IMR-90 (cell line): ENCODE results near the gene TMEM72.
A peak's percentile ranks its signal among the peaks of the same experiment; 100 is the strongest.

Experiments
- CEBPB ChIP-seq: IDR thresholded peaks from 2 replicates; pipeline ENCODE4 v1.6.1; 2012; ENCODE audit warnings: low read depth, low read length, improper control_type of control experiment
- MAFK ChIP-seq: IDR thresholded peaks from 2 replicates; pipeline ENCODE4 v1.6.1; 2012; ENCODE audit warnings: low read depth, low read length, improper control_type of control experiment
- MAZ ChIP-seq: IDR thresholded peaks from 2 replicates; pipeline ENCODE4 v1.6.1; 2012; ENCODE audit warnings: low read depth, mild to moderate bottlenecking, low read length, improper control_type of control experiment, moderate library complexity, borderline replicate concordance
- MXI1 ChIP-seq: IDR thresholded peaks from 2 replicates; pipeline ENCODE4 v1.6.1; 2012; ENCODE audit warnings: low read depth, mild to moderate bottlenecking, low read length, moderate library complexity, borderline replicate concordance
- POLR2A ChIP-seq: IDR thresholded peaks from 2 replicates; pipeline ENCODE4 v1.6.1; 2012; ENCODE audit warnings: mild to moderate bottlenecking, low read depth, low read length
- TF ChIP-seq, protein P1 (sequence below): conservative IDR thresholded peaks from 2 replicates; pipeline ENCODE4 v1.5.1; 2012; ENCODE audit warnings: mild to moderate bottlenecking, low read depth, low read length, improper control_type of control experiment
- TF ChIP-seq, protein P2 (sequence below): fragments of 150-350 bp; IDR thresholded peaks from 2 replicates; pipeline ENCODE4 v1.6.1; 2016; ENCODE audit warnings: low read depth, mild to moderate bottlenecking, low read length, moderate library complexity, borderline replicate concordance

DNA sequence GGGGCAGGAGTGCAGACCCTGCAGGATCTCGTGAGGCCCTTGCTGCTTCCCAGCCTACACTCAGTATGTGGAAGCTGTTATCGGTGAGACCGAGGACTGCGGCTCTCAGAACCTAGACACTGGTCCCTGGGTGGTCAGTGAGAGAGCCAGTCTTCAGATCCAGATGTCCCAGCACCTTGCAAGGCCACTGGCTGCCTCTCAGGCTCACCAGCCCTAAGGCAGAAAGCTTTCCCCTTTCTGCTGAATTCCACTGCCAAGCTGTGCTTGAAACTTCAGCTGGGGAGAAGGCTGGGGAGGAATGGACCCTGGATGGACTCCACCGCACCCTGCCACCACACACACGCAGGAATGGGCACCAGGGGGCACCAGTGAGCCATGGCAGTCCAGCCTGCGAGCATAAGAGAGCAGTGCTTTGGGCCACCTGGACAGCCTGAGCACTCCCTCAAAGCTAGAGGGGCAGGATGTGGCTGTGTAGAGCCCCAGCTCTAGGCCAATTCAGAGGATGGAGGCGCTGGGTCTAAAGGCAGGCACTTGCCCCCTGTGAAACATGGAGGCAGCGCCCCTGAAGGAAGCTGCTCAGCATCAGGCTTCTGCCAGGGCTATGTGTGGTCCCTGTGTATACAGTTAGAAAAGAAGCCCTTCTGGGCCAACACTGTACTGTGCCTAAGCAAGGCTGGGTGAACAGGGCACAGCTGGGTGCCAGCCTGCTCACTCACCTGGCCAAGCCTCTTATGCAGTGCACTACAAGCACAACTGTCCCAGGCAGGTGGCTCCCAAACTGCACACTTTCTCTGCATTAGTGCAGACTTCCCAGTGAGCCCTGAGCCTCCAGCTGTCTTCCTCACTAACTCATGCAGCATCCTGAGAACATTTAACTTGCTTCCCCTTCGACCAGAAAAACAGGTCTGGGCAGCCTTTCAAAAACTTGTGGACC, 21.6 kb downstream of the TMEM72 start:
- TF ChIP-seq MAZ (peak; percentile 44; the same call in 1 of the 2 replicates), POLR2A (no peak), CEBPB (no peak), MXI1 (no peak), MAFK (no peak)
- TF ChIP-seq, protein P1, sequence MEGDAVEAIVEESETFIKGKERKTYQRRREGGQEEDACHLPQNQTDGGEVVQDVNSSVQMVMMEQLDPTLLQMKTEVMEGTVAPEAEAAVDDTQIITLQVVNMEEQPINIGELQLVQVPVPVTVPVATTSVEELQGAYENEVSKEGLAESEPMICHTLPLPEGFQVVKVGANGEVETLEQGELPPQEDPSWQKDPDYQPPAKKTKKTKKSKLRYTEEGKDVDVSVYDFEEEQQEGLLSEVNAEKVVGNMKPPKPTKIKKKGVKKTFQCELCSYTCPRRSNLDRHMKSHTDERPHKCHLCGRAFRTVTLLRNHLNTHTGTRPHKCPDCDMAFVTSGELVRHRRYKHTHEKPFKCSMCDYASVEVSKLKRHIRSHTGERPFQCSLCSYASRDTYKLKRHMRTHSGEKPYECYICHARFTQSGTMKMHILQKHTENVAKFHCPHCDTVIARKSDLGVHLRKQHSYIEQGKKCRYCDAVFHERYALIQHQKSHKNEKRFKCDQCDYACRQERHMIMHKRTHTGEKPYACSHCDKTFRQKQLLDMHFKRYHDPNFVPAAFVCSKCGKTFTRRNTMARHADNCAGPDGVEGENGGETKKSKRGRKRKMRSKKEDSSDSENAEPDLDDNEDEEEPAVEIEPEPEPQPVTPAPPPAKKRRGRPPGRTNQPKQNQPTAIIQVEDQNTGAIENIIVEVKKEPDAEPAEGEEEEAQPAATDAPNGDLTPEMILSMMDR: peak; percentile 95
- TF ChIP-seq, protein P2, sequence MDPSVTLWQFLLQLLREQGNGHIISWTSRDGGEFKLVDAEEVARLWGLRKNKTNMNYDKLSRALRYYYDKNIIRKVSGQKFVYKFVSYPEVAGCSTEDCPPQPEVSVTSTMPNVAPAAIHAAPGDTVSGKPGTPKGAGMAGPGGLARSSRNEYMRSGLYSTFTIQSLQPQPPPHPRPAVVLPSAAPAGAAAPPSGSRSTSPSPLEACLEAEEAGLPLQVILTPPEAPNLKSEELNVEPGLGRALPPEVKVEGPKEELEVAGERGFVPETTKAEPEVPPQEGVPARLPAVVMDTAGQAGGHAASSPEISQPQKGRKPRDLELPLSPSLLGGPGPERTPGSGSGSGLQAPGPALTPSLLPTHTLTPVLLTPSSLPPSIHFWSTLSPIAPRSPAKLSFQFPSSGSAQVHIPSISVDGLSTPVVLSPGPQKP: no peak
